Spleen (tissue), 11 donors: ENCODE results near the gene ORAI3. TPM values are rescaled to one million over a fixed set of nuclear protein-coding genes. Genes with fewer than 3 reads are reported as not detected.

Experiments used
- DNase-seq: peaks from one replicate; pipeline ENCODE4 v3.0.0-alpha.2; 2020
- H3K27ac ChIP-seq, 8 donors: fragments of 200-600 bp; sonication (generic) in 7 of 8; 1 replicate in 4 of 8; 2 replicates in 4 of 8; pipeline versions ENCODE4 v1.5.0 to v1.8.0; 2016 to 2021; ENCODE audit warnings: inconsistent platforms in 4 of 8, mild to moderate bottlenecking in 4 of 8, moderate library complexity in 1 of 8
- H3K27me3 ChIP-seq, 7 donors: fragments of 200-600 bp; sonication (generic) in 6 of 7; replicated peaks in 1 of 7; 1 replicate in 4 of 7; 2 replicates in 3 of 7; pipeline versions ENCODE4 v1.5.0 to v1.8.0; 2016 to 2021; ENCODE audit warnings: inconsistent platforms in 3 of 7, mild to moderate bottlenecking in 1 of 7
- H3K36me3 ChIP-seq, 6 donors: fragments of 200-600 bp; sonication (generic) in 5 of 6; 1 replicate in 4 of 6; 2 replicates in 2 of 6; pipeline versions ENCODE4 v1.5.0 to v1.8.0; 2016 to 2021; ENCODE audit warnings: inconsistent platforms in 2 of 6
- H3K4me1 ChIP-seq, 6 donors: fragments of 200-600 bp; sonication (generic) in 5 of 6; 1 replicate in 3 of 6; 2 replicates in 3 of 6; pipeline versions ENCODE4 v1.5.0 to v1.8.0; 2016 to 2021; ENCODE audit warnings: inconsistent platforms in 3 of 6
- H3K4me3 ChIP-seq, 8 donors: fragments of 200-600 bp; sonication (generic) in 7 of 8; 1 replicate in 4 of 8; 2 replicates in 4 of 8; pipeline versions ENCODE4 v1.5.0 to v1.8.0; 2016 to 2021; ENCODE audit warnings: inconsistent platforms in 4 of 8, mild to moderate bottlenecking in 4 of 8, moderate library complexity in 2 of 8
- H3K9me3 ChIP-seq, 8 donors: fragments of 200-600 bp; sonication (generic) in 7 of 8; 1 replicate in 4 of 8; 2 replicates in 4 of 8; pipeline versions ENCODE4 v1.5.0 to v1.8.0; 2016 to 2021; ENCODE audit warnings: inconsistent platforms in 4 of 8
- POLR2A ChIP-seq, 3 donors: fragments of 450-650 bp; IDR thresholded peaks; one replicate each; pipeline ENCODE4 v1.5.1; 2017; ENCODE audit warnings: antibody characterized with exemption in 3 of 3, mild to moderate bottlenecking in 1 of 3
- POLR2AphosphoS5 ChIP-seq, 3 donors: sonication (generic); formaldehyde crosslinking; IDR thresholded peaks; one replicate each; pipeline ENCODE4 v1.5.1; 2017; ENCODE audit warnings: antibody characterized with exemption in 3 of 3
- WGBS, 5 donors: extraction: QIAGEN DNeasy Blood & Tissue Kit in 3 of 5; methylation state at CpG; one replicate each; pipeline versions ENCODE4 v1.1.5 to v1.1.7; 2013 to 2018; 5-methylcytosine and 5-hydroxymethylcytosine counted together
- intact Hi-C: fragments of 100-400 bp; cut with DNase I; formaldehyde crosslinking; loops from one replicate; pipeline ENCODE4 v1.15.0; 2023; ENCODE audit warnings: low total_unique reads
- polyA plus RNA-seq, 3 donors: library from polyadenylated mRNA; stranded (reverse); fragments of 200-250 nt; gene quantifications; one replicate each; pipeline ENCODE4 v1.2.1, GENCODE V29; 2013
- small RNA-seq, 4 donors: library from RNA; depleted of rRNA; stranded (forward); fragments of <200 nt; gene quantifications; one replicate each; pipeline ENCODE3, GENCODE V24; 2016
- total RNA-seq, 7 donors: library from RNA; depleted of rRNA in 3 of 7; stranded (reverse); fragments of >200 nt in 3 of 7; fragmentation: NEBNext Ultra II Directional in 4 of 7; extraction: Animal tissue kit (Norgen Biotek cat#: 25700) in 4 of 7; gene quantifications; one replicate each; pipeline versions ENCODE4 v1.1.0 to v1.2.1, GENCODE V29; 2016 to 2021
- TF ChIP-seq, protein P1 (sequence below), 11 experiments: fragments of 200-600 bp in 7 of 11; fragments of 450-650 bp in 4 of 11; sonication (generic) in 4 of 11; IDR thresholded peaks in 8 of 11; conservative IDR thresholded peaks in 3 of 11; 1 replicate in 7 of 11; 2 replicates in 4 of 11; pipeline versions ENCODE4 v1.4.0 to v1.8.0; 2016 to 2021; ENCODE audit warnings: antibody characterized with exemption in 11 of 11, inconsistent platforms in 4 of 11, mild to moderate bottlenecking in 1 of 11
- donor health status: healthy with polysubstance abuse.
- donor health status: DM: no; HTN: no; CAD: no; lungs with moderate emphysema.
- donor health status: DM: no; HTN: no; CAD: no.
- donor health status: Bipolar disorder and iron deficiency.
- donor health status: healthy.
- donor health status: DM: no; HTN: no; CAD: no.
- donor health status: DM: yes; HTN: yes; CAD: no.

The ORAI3 gene
- total and polyA plus RNA-seq, 10 donors, result 20.7 to 44.8 (median 26.3) TPM

DNA sequence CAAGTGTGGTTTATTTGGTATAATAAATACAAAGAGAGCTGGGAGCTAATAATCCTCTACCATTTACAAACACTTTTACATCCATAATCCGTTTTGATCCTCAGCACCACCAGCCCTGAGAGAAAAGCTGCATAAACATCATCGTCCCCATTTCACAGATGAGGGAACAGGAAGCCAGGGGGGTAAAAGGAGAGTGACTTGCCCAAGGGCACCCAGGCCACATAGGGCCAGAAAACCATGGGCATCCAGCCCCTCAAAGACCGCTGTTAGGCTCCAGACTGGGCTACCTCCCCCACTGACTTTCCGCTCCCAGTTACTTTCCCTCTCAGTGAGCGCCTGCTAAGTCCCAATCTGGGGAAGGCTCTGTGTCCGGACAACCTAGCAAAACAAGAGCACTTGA lies 54.9 kb downstream of the ORAI3 start:
- DNase-seq, result no peak
- Histone ChIP-seq H3K9me3 (no peaks in the 10 kb centered on the region), H3K4me3 (no peak overlapping the region), H3K4me1 (no peaks in the 10 kb centered on the region), H3K36me3 (no peaks in the 10 kb centered on the region), H3K27me3 (peaks cover 0 to 20% (median 0%) of the 10 kb centered on the region in 7 donors), H3K27ac (no peak overlapping the region)
- TF ChIP-seq POLR2AphosphoS5 (IDR thresholded peaks at IDR 0.05), result no peak
- TF ChIP-seq POLR2A (IDR thresholded peaks at IDR 0.05), result no peak
- TF ChIP-seq, protein P1, sequence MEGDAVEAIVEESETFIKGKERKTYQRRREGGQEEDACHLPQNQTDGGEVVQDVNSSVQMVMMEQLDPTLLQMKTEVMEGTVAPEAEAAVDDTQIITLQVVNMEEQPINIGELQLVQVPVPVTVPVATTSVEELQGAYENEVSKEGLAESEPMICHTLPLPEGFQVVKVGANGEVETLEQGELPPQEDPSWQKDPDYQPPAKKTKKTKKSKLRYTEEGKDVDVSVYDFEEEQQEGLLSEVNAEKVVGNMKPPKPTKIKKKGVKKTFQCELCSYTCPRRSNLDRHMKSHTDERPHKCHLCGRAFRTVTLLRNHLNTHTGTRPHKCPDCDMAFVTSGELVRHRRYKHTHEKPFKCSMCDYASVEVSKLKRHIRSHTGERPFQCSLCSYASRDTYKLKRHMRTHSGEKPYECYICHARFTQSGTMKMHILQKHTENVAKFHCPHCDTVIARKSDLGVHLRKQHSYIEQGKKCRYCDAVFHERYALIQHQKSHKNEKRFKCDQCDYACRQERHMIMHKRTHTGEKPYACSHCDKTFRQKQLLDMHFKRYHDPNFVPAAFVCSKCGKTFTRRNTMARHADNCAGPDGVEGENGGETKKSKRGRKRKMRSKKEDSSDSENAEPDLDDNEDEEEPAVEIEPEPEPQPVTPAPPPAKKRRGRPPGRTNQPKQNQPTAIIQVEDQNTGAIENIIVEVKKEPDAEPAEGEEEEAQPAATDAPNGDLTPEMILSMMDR (IDR thresholded peaks at IDR 0.05 in 8 of 11, conservative IDR thresholded peaks at IDR 0.05 in 3 of 11), result no peak
- intact Hi-C loops, result no loop called here
- WGBS, 5 donors, result 77 to 91% (median 88%) methylated on average over 6 of the region's 6 CpGs

Small RNA genes lying within 50 kb of the gene (small RNA-seq; reads per million reads assigned to genes)
- 0 reads per million in 4 donors for gene AC135048.1

Other genes starting within 250 kb of the ORAI3 start
- gene SRCAP, start 249.9 kb upstream of the ORAI3 start, total RNA-seq, result 10 to 100 TPM; 52.8 to 85.7 (median 72.7) TPM
- gene SRCAP, start 249.9 kb upstream of the ORAI3 start, polyA plus RNA-seq, result 10 to 100 TPM in 1 of 3 donors, 1 to 10 TPM in 2; 1.2 to 19.0 (median 1.4) TPM
- gene PHKG2, start 200.6 kb upstream of the ORAI3 start, total RNA-seq, result 10 to 100 TPM; 28.5 to 36.7 (median 34.0) TPM
- 10 to 100 TPM; 30.3 to 51.6 (median 42.8) TPM for gene PHKG2, start 200.6 kb upstream of the ORAI3 start, polyA plus RNA-seq
- gene CFAP119, start 187.0 kb upstream of the ORAI3 start, total RNA-seq, result 1 to 10 TPM; 3.1 to 7.2 (median 4.1) TPM
- 10 to 100 TPM in 1 of 3 donors, 1 to 10 TPM in 2; 8.2 to 15.5 (median 8.3) TPM for gene CFAP119, start 187.0 kb upstream of the ORAI3 start, polyA plus RNA-seq
- 100 to 1,000 TPM in 2 of 7 donors, 10 to 100 TPM in 5; 65.9 to 111 (median 88.8) TPM for gene RNF40, start 186.7 kb upstream of the ORAI3 start, total RNA-seq
- 10 to 100 TPM; 38.1 to 63.9 (median 50.0) TPM for gene RNF40, start 186.7 kb upstream of the ORAI3 start, polyA plus RNA-seq
- gene ZNF629, start 161.9 kb upstream of the ORAI3 start, total RNA-seq, result 10 to 100 TPM in 5 of 7 donors, 1 to 10 TPM in 2; 7.6 to 13.9 (median 12.5) TPM
- gene ZNF629, start 161.9 kb upstream of the ORAI3 start, polyA plus RNA-seq, result 1 to 10 TPM; 1.3 to 3.1 (median 1.7) TPM
- 10 to 100 TPM; 15.5 to 24.3 (median 21.6) TPM for gene BCL7C, start 55.0 kb upstream of the ORAI3 start, total RNA-seq
- 10 to 100 TPM; 35.6 to 38.7 (median 37.8) TPM for gene BCL7C, start 55.0 kb upstream of the ORAI3 start, polyA plus RNA-seq
- gene CTF1, start 52.5 kb upstream of the ORAI3 start, total RNA-seq, result 1 to 10 TPM in 5 of 7 donors, under 1 TPM in 1, not detected in 1; 0.68 to 3.3 (median 1.4) TPM
- 1 to 10 TPM in 2 of 3 donors, under 1 TPM in 1; 0.61 to 1.3 (median 1.1) TPM for gene CTF1, start 52.5 kb upstream of the ORAI3 start, polyA plus RNA-seq
- 10 to 100 TPM; 12.4 to 21.0 (median 17.8) TPM for gene FBXL19, start 25.5 kb upstream of the ORAI3 start, total RNA-seq
- gene FBXL19, start 25.5 kb upstream of the ORAI3 start, polyA plus RNA-seq, result 10 to 100 TPM in 1 of 3 donors, 1 to 10 TPM in 2; 4.3 to 24.7 (median 5.5) TPM
- 10 to 100 TPM; 10.1 to 24.9 (median 19.8) TPM for gene SETD1A, start 8.7 kb downstream of the ORAI3 start, total RNA-seq
- gene SETD1A, start 8.7 kb downstream of the ORAI3 start, polyA plus RNA-seq, result 10 to 100 TPM in 1 of 3 donors, 1 to 10 TPM in 2; 4.8 to 15.0 (median 8.8) TPM
- 10 to 100 TPM; 11.0 to 24.5 (median 18.6) TPM for gene HSD3B7, start 36.1 kb downstream of the ORAI3 start, total RNA-seq
- 10 to 100 TPM in 1 of 3 donors, 1 to 10 TPM in 2; 5.3 to 19.4 (median 6.7) TPM for gene HSD3B7, start 36.1 kb downstream of the ORAI3 start, polyA plus RNA-seq
- gene STX1B, start 61.6 kb downstream of the ORAI3 start, total RNA-seq, result 1 to 10 TPM in 5 of 7 donors, under 1 TPM in 2; 0.46 to 4.2 (median 1.8) TPM
- 1 to 10 TPM in 1 of 3 donors, under 1 TPM in 2; 0.29 to 1.2 (median 0.43) TPM for gene STX1B, start 61.6 kb downstream of the ORAI3 start, polyA plus RNA-seq
- 100 to 1,000 TPM in 2 of 7 donors, 10 to 100 TPM in 5; 54.0 to 118 (median 75.7) TPM for gene STX4, start 84.5 kb downstream of the ORAI3 start, total RNA-seq
- gene STX4, start 84.5 kb downstream of the ORAI3 start, polyA plus RNA-seq, result 100 to 1,000 TPM in 2 of 3 donors, 10 to 100 TPM in 1; 55.3 to 135 (median 131) TPM
- gene ZNF668, start 125.2 kb downstream of the ORAI3 start, total RNA-seq, result 10 to 100 TPM in 3 of 7 donors, 1 to 10 TPM in 4; 8.9 to 12.5 (median 9.2) TPM
- gene ZNF668, start 125.2 kb downstream of the ORAI3 start, polyA plus RNA-seq, result 1 to 10 TPM; 6.2 to 9.8 (median 6.4) TPM
- 10 to 100 TPM; 20.2 to 28.4 (median 25.6) TPM for gene ZNF646, start 125.4 kb downstream of the ORAI3 start, total RNA-seq
- 10 to 100 TPM in 1 of 3 donors, 1 to 10 TPM in 2; 3.2 to 11.8 (median 3.3) TPM for gene ZNF646, start 125.4 kb downstream of the ORAI3 start, polyA plus RNA-seq
- 1 to 10 TPM; 2.3 to 6.0 (median 2.8) TPM for gene PRSS53, start 139.9 kb downstream of the ORAI3 start, total RNA-seq
- 1 to 10 TPM; 1.6 to 2.6 (median 1.9) TPM for gene PRSS53, start 139.9 kb downstream of the ORAI3 start, polyA plus RNA-seq
- gene VKORC1, start 145.7 kb downstream of the ORAI3 start, total RNA-seq, result 10 to 100 TPM; 33.4 to 74.2 (median 48.2) TPM
- 10 to 100 TPM; 23.5 to 56.6 (median 55.1) TPM for gene VKORC1, start 145.7 kb downstream of the ORAI3 start, polyA plus RNA-seq
- 10 to 100 TPM; 36.9 to 55.7 (median 40.2) TPM for gene BCKDK, start 159.3 kb downstream of the ORAI3 start, total RNA-seq
- 10 to 100 TPM; 15.0 to 27.5 (median 17.4) TPM for gene BCKDK, start 159.3 kb downstream of the ORAI3 start, polyA plus RNA-seq
- gene KAT8, start 168.6 kb downstream of the ORAI3 start, total RNA-seq, result 10 to 100 TPM; 63.2 to 94.8 (median 85.2) TPM
- gene KAT8, start 168.6 kb downstream of the ORAI3 start, polyA plus RNA-seq, result 10 to 100 TPM; 48.7 to 63.6 (median 56.5) TPM
- not detected for gene PRSS8, start 186.7 kb downstream of the ORAI3 start, total RNA-seq
- gene PRSS8, start 186.7 kb downstream of the ORAI3 start, polyA plus RNA-seq, result under 1 TPM; 0.07 to 0.19 (median 0.15) TPM
- 1 to 10 TPM in 4 of 7 donors, under 1 TPM in 2, not detected in 1; 0.70 to 2.0 (median 1.3) TPM for gene PRSS36, start 201.0 kb downstream of the ORAI3 start, total RNA-seq
- 1 to 10 TPM; 1.5 to 2.6 (median 2.0) TPM for gene PRSS36, start 201.0 kb downstream of the ORAI3 start, polyA plus RNA-seq
- gene FUS, start 231.1 kb downstream of the ORAI3 start, total RNA-seq, result 100 to 1,000 TPM; 119 to 474 (median 284) TPM
- 100 to 1,000 TPM; 225 to 694 (median 516) TPM for gene FUS, start 231.1 kb downstream of the ORAI3 start, polyA plus RNA-seq